AG08396 (cell line): ENCODE data around the gene FER1L5.

Experiments
- DNase-seq: peaks from one replicate; pipeline ENCODE4 v3.0.0; 2012; ENCODE audit warnings: low spot score, mixed read lengths

Gene FER1L5

DNA sequence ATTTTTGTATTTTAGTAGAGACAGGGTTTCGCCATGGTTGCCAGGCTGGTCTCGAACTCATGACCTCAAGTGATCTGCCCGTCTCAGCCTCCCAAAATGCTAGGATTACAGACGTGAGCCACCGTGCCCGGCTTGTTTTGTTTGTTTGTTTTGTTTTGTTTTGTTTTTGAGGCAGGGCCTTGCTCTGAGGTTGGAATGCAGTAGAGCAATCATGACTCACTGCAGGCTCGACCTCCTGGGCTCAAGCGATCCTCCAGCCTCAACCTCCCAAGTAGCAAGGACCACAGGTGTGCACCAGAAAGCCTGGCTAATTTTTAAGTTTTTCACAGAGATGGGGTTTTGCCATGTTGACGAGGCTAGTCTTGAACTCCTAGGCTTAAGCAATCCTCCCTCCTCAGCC, 109.2 kb downstream of the FER1L5 start:
- DNase-seq: no peak

DNA sequence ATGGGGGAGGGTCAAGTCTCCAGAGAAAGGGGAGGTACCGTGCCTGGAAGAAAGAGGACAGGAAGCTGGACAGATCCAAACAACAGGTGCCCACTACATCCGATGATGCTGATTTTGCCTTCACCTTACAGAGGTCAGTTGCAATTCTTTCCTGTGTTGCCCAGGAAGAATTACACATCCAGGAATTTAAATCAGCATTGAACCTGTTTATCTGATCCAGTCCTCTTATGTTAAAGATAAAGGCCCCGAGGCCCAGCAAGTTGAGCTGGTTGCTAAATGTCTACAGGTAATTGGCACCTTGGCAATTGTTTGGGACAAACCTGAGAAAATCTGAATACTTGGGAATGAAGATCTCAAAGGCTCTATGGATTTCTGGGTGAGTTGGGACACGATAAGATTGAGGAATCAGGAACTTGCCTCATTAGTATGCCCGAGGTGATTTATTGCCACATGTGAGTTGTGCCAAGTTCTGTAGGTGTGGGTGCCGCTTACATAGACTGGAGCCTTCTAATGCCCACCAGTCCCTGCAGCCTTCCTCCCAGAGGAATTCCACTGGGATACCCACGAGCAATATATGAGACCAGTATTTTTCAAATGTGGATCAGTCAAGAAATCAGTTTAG, 111.2 kb downstream of the FER1L5 start:
- DNase-seq: no peak

DNA sequence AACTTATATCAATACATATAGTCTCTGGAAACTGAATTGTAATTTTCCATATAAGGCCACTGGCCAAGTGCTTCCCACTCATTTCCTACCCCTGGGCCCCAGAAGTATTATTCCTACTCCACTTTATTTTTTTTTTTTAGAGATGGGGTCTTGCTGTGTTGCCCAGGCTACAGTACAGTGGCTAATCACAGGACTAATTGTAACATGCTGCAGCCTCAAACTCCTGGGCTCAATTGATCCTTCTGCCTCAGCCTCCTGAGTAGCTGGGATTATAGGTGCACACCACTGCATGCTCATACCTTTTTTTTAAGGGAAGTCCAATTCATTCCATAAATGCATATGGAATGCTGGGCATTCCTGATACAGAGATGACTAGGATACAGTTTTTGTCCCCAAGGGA, 111.8 kb downstream of the FER1L5 start:
- no peak for DNase-seq
